GM12892 (cell line): Measurements from ENCODE around the gene ADTRP.

ENCODE experiments used
- POLR2A ChIP-seq: IDR thresholded peaks from 2 replicates; pipeline ENCODE4 v1.6.1; 2011; ENCODE audit warnings: low read depth, low read length, control low read depth
- POLR2AphosphoS5 ChIP-seq: IDR thresholded peaks from 2 replicates; pipeline ENCODE4 v1.6.1; 2011; ENCODE audit warnings: low read depth, low read length, control low read depth
- TAF1 ChIP-seq: IDR thresholded peaks from 2 replicates; pipeline ENCODE4 v1.6.1; 2011; ENCODE audit warnings: low read depth, mild to moderate bottlenecking, control low read depth, low read length, borderline replicate concordance

- TF ChIP-seq POLR2A (no peak), POLR2AphosphoS5 (no peak), TAF1 (no peak)
Observed at GRCh38 chr6:11689847-11690246, 88.8 kb downstream of the ADTRP start.
